CD4-positive, alpha-beta T cell treated with Interleukin-10 for 1 hour (primary cell): Measurements from ENCODE around the gene TUT4.
A peak's percentile ranks its signal among the peaks of the same experiment; 100 is the strongest.

Source experiments
- DNase-seq: peaks from one replicate; pipeline ENCODE4 v3.0.0-alpha.2; 2020

TUT4 gene

DNA sequence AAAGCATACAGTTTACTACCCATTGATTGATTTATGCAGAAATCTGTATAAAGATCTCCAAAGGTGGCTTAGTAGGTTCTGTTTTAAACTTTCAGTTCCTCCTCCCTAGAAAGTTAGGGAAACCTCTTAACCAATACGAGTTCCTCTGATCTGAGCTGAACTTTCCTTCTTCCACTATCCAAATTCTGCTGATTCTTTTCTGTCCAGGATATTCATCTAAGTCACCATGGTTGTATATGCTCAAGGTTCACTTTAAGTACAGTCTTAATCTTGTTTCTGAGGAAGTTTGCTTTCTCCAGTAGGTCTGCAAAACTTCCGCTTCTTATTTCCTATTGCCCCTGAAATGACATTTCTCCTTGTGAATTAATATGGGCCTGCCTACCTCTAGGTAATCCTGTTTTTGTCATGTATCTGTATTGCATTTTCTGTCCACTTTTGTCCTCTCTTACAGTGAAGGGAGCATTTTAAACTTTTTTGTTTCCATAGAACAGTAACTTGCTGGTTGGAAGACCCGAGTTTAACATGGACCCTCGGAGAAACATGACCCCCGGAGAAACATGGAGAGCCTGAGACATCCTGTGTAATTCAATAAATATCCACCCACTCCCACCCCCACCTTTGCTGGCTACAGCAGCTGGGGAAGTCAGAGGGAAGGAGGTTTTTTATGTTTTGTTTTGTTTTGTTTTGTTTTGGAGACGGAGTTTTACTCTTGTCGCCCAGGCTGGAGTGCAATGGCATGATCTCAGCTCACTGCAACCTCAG is 16.7 kb upstream of the TUT4 start:
- DNase-seq: no peak

DNA sequence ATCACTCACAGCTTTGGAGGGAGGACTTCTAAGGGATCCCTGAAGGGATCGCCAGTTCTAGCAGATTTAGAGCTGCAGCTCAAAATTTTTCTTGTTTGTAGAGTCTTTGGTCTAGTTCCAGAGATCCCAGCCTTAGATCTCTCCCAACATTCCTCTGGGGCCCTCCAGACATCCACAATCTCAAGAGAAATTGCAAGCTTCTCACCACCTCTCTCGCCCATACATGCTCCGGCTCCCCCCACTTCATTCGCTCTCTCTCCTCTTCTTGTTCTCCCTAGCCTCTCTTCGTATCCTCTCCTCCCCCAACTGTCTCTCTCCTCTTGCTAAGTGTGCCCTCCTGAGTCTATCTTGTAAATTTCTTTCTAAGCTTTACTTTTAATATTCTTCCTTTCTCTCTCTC is 15.1 kb upstream of the TUT4 start:
- DNase-seq: no peak

DNA sequence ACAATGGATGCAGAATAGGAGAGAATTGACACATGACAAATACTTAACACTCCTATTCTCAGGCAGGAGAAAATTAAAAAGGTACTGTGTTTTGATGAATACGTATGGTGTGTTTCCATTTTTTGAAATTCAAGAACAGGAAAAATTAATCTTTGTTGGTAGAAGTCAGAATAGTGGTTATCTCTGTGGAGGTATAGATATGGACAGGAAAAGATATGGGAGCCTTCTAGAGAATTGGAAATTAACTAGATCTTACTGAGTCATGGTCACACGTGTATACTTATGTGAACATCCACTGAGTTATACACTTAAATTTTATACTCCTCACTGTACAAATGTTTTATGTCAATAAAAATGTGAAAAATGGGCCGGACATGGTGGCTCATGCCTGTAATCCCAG is 9.9 kb upstream of the TUT4 start:
- no peak for DNase-seq

DNA sequence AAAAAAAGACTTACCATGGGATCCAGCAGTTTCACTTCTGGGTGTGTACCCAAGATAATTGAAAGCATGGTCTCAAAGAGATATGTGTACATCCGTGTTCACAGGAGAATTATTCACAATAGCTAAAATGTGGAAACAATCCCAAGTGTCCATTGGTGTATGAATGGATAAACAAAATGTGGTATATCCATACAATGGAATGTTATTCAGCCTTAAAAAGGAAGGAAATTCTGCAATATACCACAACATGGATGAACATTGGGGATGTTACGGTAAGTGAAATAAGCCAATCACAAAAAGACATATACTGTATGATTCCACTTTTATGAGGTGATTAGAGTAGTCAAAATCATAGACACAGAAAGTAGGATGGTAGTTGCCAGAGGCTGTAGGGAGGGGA is 7.0 kb upstream of the TUT4 start:
- no peak for DNase-seq

DNA sequence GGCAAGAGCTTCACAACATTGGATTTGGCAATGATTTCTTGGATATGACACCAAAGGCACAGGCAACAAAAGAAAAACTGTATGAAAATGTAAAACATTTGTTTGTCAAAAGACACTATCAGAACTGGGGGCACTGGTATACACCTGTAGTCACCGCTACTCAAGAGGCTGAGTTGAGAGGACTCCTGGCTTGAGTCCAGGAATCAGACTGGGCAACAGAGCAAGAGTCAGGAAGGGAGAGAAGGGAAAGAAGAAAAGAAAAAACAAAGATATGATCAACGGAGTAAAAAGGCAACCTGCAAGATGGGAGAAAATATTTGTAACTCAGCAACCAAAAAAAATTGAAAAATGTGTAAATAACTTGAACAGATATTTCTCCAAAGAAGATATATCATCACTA is 6.0 kb upstream of the TUT4 start:
- DNase-seq: no peak

DNA sequence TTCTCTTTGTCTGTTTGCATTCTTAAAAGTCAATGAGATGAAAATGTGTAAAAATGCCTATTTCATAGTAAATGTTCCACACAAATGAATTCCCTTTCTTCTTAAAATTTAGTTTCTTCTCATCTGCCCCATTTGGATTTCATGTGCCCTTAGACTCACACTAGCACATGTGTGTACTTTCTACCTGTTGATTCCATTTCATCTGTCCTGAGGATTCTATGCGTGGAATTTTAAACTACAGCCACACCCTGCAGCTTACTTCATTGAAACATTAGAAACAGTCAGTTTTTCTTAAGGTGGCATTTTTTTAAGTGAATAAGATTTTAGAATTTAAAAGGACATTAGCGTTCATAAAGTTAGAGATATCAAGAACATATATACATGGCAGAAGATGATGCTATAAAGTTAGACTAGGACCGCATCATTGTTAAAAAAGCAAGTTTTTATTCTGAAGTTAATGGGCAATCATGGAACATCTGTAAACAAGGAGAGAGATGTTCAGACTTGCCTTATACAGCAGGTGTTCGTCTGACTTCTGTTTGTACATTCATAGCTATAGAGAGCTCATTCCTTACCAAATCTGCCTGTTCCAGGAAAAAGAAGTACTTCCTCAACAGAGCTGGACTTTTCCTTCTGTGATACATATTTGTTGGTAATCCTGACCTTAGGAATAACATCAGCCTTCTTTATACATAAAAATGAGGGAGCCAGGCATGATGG is 3.9 kb upstream of the TUT4 start:
- no peak for DNase-seq

DNA sequence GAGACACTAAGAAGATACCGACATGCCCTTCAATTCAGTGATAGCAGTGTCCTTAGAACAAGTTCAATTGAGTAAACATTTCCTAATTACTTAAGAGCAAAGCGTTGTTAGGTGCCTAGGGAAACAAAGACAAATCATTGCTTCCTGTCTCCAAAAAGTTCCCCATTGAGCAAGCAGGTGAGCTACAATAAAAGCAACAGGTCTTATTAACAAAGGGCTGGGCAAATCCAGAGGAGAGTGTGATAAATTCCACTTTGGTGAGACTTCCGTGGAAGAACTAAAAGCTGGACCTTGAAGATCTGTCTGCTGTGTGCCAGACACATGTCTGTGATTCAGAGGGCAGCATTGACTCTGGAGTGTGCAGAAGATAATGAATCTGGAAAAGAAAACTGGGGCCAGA is 1.9 kb upstream of the TUT4 start:
- DNase-seq: no peak

DNA sequence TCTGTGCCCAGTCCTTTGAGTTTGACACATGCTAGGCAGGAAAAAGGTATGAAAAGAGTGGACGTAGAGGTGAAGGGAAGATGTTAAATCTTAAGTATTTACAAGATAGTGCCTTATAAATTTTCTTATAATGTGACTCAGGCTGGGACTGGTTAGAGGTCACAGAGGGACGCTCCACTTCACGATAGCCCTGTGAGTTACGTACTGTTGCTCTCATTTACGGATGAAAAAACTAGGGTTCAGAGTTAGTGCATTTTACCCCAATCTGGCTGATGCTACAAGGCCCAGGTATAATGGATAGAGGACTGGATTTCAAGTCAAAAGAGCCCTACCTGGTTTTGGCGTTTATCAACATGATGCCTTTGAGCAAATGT is 1.4 kb upstream of the TUT4 start:
- no peak for DNase-seq

DNA sequence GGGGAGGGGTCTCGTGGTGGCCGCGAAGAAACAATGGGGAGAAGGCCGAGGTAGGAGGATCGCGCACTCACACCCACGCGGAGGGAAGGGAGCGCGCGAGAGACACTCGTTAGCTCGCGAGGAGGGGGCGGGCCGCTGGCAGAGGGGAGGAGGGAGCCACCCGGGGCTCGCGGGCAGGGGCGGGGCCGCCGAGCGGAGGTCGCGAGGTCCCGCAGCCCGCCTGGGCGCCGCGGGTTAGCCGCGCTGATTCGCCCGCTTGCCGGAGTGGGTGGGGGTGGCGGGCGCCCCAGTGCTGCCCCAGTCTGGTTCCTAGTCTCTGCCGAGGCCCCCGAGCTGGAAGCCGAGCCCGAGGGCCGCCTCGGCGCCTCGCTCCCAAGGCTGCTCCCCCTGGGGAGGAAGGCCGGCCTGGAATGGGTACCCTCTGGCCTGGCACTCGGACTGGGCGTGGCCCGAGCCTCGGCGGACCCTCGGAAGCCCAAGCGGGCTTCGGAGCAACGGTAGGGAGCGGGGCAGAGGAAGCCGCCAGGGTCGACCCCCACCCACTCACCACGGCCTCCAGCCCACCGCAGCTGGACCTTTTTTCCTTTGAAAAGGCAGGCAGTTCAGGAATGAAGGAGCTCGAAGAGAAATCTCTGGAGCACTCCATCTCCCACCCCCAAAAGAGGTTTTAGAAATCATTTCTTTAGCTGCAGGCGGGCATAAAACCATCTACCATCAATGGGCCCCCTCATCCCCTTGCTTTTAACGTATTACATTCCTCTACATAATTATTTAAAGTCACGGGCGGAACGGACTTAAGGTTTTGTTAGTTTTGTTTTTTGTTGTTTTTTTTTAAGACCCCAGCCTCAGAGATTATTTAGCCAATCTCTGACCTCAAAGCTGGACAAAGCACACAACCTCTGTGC is 722 bp upstream of the TUT4 start:
- DNase-seq: peak; percentile 91

DNA sequence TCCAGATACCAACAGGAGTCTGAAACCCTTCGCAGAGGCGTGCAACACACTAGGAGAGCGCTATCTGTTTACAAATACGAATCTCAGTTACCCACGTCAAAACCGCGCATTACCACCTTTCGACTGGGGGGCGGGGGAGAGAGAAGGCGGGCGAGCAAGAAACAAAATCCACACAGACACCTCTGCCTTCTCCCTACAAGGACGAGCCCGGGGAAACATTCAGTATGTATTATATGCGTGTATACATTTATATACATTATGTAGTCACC is 722 bp downstream of the TUT4 start:
- DNase-seq: peak; percentile 81

DNA sequence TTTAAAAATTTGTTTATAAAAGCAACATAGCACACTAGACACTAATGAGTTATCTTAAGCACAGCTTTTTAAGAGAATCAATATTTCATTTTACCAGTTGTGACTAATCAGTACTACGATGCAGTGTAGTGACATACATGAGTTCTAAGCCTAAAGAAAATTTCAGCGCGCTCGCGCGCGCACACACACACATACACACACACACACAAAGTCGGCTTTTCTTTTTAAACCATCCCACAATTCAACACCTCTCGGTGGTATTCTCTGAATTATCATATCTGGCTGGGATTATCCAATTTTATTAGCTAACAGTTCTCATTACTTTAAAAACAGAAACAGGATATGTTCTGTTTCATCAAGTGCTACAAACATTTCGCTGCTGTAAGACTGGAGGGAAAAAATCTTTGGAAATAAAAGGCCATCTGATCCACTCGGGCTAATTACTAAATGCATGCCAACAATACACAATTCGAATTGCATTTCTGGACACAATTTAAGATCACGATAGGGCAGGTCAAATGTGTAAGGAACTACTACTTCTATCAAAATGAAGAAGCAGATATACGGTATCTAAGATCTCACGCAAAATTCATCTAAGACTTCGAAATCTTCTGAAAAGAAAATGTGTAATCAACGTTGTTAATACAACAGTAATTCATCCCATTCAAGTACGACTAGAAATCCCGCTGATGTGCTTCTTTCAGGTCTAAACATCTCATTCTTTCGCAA is 1.2 kb downstream of the TUT4 start:
- DNase-seq: peak; percentile 53

DNA sequence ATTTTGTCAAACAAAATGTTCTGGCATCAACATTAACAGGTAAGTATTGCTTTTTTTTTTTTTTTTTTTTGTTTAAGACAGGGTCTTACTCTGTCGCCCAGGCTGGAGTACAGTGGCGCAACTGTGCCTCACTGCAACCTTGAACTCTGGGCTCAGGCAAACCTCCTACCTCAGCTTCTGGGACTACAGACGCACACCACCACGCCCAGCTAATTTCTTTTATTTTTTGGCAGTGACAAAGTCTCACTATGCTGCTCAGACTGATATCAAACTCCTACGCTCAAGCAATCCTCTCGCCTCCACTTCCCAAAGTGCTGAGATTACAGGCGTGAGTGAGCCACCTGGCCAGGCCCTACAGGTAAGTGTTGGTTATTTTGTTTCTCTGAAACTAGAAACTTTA is 2.4 kb downstream of the TUT4 start:
- no peak for DNase-seq

DNA sequence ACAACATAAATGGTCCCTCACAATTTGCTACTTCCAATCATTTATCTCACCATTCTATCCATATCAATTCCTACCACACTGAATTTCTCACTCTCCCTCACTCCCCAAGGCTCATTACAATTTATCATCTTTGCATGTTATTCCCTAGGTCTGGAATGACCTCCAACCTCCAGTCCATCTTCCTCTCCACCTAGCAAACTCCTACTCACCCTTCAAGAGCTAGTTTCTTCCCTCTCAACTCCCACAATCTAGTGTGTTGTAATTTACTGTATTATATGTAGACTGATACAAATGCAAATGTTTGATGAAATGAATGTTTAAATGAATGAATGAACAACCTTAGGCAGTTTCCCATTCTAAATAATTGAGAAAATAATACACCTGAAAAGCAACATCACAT is 3.6 kb downstream of the TUT4 start:
- DNase-seq: no peak

DNA sequence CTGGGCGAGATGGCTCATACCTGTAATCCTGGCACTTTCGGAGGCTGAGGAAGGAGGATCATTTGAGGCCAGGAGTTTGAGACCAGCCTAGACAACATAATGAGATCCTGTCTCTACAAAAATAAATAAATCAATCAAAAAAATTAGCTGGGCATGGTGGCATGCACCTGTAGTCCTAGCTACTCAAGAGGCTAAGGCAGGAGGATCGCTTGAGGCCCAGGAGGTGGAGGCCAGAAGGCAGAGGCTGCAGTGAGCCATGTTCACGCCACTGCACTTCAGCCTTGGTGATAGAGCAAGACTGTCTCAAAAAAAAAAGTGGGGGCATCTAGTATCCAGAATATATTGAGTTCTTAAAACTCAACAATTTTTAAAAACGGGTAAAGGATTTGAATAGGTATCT is 6.0 kb downstream of the TUT4 start:
- DNase-seq: no peak

DNA sequence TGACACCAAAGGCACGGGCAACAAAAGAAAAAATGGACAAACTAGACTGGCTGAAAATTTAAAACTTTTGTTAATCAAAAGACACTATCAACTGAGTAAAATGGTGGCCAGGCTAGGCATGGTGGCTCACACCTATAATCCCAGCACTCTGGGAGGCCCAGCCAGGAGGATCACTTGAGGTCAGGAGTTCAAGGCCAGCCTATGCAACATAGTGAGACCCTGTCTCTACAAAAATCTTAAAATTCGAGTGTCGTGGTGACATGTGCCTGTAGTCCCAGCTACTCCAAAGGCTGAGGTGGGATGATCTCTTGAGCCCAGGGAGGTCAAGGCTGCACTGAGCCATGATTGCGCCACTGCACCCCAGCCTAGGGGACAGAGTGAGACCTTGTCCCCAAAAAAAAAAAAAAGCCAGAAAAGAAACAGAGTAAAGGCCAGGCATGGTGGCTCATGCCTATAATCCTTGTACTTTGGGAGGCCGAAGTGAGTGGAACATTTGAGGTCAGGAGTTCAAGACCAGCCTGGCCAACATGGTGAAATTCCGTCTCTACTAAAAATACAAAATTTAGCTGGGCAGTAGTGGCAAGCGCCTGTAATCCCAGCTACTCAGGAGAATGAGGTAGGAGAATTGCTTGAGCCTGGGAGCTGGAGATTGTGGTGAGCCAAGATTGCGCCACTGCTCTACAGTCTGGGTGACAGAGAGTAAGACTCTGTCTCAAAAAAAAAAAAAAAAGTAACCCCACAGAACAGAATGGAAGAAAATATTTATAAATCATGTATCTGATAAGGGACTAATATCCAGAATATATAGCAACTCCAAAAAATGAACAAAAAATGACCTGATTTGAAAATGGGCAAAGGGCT is 8.0 kb downstream of the TUT4 start:
- DNase-seq: no peak

DNA sequence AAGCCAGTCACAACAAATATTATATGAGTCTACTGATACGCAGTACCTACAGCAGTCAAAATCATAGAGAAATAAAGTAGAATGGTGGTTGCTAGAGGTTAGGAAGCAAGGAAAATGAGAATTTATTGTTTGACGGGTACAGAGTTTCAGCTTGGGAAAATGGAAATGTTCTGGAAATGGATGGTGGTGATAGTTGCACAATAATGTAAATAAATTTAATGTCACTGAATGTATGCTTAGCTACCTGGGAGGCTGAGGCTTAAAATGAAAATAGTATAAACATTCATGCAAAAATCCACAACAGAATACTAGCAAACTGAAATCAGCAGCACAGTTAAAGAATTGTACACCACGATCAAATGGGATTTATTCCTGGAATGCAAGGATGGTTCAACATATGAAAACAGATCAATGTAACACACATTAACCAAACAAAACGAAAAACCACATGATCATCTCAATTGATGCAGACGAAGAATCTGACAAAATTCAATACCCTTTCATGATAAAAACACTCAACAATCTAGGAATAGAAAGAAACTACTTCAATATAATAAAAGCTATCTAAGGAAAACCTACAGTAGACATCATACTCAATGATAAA is 10.7 kb downstream of the TUT4 start:
- DNase-seq: no peak

DNA sequence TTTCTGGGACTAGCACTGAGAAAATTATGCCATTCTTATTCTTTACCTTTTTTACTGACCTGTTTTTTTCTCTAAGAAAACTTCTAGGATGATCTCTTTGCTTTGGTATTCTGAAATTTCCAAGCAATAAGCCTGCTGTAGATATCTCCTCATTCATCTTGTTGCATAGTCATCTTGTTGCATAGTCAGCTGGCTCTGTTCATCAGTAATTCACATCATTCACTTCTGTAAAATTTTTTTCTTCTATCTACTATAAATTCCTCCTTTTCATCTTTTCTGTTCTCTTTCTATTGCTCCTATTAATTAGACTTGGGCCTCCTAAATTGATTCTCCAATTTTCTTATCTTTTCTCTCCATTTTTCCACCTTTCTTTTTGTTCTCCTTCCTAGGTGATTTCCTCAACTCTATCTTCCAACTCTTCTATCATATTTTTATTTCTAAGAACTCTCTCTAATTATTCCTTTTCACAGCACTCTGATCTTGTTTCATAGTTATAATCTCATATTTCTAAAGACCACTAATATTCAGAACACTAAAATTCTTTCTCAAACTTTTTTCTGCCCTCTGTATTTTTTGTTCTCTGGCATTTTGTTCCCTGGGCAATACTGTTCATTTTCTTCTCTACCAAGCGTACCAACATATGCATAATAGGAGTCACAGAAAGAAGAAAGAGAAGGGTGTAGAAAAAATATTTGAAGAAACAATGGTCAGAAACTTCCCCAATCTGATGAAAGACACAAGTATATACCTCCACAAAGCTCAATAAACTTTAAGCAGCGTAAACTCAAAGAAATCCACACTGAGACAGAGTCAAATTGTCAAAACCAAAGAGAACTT is 17.7 kb downstream of the TUT4 start:
- no peak for DNase-seq

DNA sequence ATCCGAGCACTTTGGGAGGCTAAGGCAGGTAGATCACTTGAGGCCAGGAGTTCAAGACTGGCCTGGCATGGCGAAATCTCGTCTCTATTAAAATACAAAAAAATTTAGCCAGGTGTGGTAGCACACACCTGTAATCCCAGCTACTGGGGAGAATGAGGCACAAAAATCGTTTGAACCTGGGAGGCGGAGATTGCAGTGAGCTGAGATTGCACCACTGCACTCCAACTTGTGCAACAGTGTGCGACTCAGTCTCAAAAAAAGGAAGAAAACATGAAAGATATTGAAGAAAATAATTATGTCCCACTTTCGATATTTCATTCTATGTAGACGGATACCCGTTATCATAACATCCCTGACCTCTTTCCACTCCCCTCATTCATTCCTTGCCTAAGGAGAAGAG is 19.2 kb downstream of the TUT4 start:
- no peak for DNase-seq

DNA sequence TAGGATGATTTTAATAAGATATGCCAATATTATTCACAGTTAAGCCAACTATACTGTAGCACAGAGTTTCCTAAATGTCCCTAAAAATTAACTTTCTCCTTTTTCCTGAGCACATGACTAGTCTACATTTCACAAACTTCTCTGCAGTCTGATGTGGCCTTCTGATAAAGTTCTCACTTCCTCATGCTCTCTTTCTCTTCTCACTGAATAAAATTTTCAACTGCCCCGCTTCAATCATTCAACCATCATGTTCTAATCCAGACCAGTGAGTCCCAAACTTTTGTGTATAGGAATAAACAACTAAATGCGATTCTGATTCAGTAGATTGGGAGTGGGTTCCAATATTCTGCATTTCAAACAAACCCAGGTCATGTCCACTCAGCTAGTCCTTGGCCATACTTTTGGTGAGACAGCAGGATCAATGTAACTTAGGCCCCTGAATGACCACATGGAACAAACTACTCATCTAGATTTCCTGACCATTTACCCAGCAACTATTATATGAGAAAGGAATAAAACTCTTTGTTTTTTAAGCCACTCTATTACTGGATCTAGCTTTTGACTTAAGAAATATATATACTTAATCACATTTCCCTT is 20.1 kb downstream of the TUT4 start:
- no peak for DNase-seq

DNA sequence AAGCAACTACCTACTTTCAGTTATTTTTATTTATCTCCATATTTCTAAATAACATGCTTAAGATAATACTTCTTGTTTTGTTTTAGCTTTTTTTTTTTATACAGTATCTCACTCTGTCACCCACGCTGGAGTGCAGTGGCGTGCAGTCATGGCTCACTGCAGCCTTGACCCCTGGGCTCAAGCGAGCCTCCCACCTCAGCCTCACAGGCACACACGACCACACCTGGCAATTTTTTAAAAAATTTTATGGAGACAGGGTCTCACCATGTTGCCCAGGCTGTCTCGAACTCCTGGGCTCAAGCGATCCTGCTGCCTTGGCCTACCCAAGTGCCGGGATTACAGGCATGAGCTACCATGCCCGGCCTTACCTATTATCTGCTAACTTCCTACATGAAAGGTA is 20.6 kb downstream of the TUT4 start:
- no peak for DNase-seq
